ENCODE results near the gene SCNN1A. TPM values are rescaled to one million over a fixed set of nuclear protein-coding genes. Genes with fewer than 3 reads are reported as not detected.

Gene SCNN1A
- total RNA-seq, 1 experiment from 2014 or later = 111 TPM

DNA sequence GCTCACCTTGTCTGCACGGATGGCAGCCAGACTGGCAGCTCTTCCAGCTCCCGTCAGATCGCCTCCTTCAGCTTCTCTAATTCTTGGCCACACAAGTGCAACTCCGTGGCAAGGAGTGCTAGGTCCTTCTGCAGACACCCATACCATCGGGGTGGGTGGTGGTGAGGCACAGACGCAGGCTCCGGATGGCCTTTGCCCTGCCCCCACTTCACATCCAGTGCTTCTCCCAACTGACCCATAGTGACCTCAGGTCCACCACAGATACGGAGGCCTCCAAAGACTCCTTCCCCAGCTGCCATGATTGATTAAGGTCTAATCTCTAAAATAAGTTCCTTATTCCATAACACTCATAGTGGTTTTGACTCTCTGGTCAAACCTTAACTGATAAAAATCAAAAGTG is 49.5 kb upstream of the SCNN1A start:
- Histone ChIP-seq H3K27me3 (ENCODE audit: insufficient read depth, low read length) (no peaks in the 10 kb centered on the region), H3K4ac (ENCODE audit: low read depth, low read length) (no peak overlapping the region), H4K8ac (replicated peaks; ENCODE audit: insufficient read length, low read depth, low read length) (no peak overlapping the region), H3K23ac (ENCODE audit: insufficient read length, low read depth, low read length) (no peak overlapping the region), H2BK20ac (ENCODE audit: low read depth, low read length, poor library complexity, severe bottlenecking) (no peak overlapping the region), H3K4me1 (ENCODE audit: insufficient read depth, low read length) (no peaks in the 10 kb centered on the region), H3K18ac (ENCODE audit: insufficient read length, low read depth, low read length) (no peak overlapping the region), H3K9me3 (ENCODE audit: control insufficient read depth, low read depth, low read length) (no peaks in the 10 kb centered on the region), H3K79me1 (ENCODE audit: insufficient read depth, low read depth, low read length, poor library complexity, severe bottlenecking) (no peaks in the 10 kb centered on the region), H3K79me2 (ENCODE audit: insufficient read depth, low read length) (no peaks in the 10 kb centered on the region), H2BK15ac (ENCODE audit: low read depth, low read length) (no peak overlapping the region), H4K5ac (ENCODE audit: insufficient read length, low read depth, low read length) (no peak overlapping the region), H4K20me1 (ENCODE audit: control insufficient read depth, insufficient read depth, insufficient read length) (no peaks in the 10 kb centered on the region), H3T11ph (ENCODE audit: low read length) (no peak overlapping the region), H3K14ac (ENCODE audit: insufficient read depth, low read length) (no peak overlapping the region; the same call in 1 of the 2 replicates), H2AFZ (ENCODE audit: low read length) (no peak overlapping the region), H3K9ac (ENCODE audit: extremely low read depth, insufficient read length, low read length) (no peak overlapping the region), H3K4me2 (ENCODE audit: insufficient read depth, insufficient read length, low read length) (no peak overlapping the region), H2AK5ac (ENCODE audit: insufficient read length, low read length) (no peak overlapping the region), H3K56ac (ENCODE audit: insufficient read length, low read depth, low read length) (no peak overlapping the region), H2BK5ac (ENCODE audit: insufficient read length, low read length) (no peak overlapping the region), H2BK12ac (ENCODE audit: insufficient read length, low read depth, low read length) (no peak overlapping the region), H4K91ac (ENCODE audit: insufficient read length, low read depth, low read length) (no peak overlapping the region), H3K27ac (ENCODE audit: insufficient read length, low read depth, low read length) (no peak overlapping the region), H3K23me2 (ENCODE audit: insufficient read length, low read depth, low read length, poor library complexity, severe bottlenecking) (no peaks in the 10 kb centered on the region), H2BK120ac (ENCODE audit: low read depth, low read length, poor library complexity, severe bottlenecking) (no peak overlapping the region)
- peaks cover 5% of the 10 kb centered on the region in 2 experiments for H3K4me1 Mint-ChIP-seq
- no peak for DNase-seq
- no peaks in the 10 kb centered on the region for H3K9me3 Mint-ChIP-seq
- no peak overlapping the region for H3K27ac Mint-ChIP-seq
- no peaks in the 10 kb centered on the region for H3K36me3 Mint-ChIP-seq (ENCODE audit: insufficient read depth in 1 of 3, low read depth in 3 of 3)
- no peak for TF ChIP-seq CTCF (conservative IDR thresholded peaks at IDR 0.05)
- H3K27me3 Mint-ChIP-seq (ENCODE audit: low read depth) = peaks cover 6% of the 10 kb centered on the region
- H3K4me3 Mint-ChIP-seq = no peak overlapping the region
- WGBS (ENCODE audit: extremely low coverage, insufficient read length, low lambda C conversion rate) = no CpG with 5 or more reads among the region's 8 CpGs

Data from H9 (cell line).